Stromal cell of bone marrow (primary cell): ENCODE results near the gene ARID4B.
A peak's percentile ranks its signal among the peaks of the same experiment; 100 is the strongest.
"Not testable (repeated sequence)": the region's sequence is repeated elsewhere in the genome, so short reads cannot be mapped to it uniquely, and the experiment has no call there.

Source experiments
- DNase-seq: peaks from one replicate; pipeline ENCODE4 v3.0.0-alpha.2; 2012; ENCODE audit warnings: low read depth

Gene ARID4B

DNA sequence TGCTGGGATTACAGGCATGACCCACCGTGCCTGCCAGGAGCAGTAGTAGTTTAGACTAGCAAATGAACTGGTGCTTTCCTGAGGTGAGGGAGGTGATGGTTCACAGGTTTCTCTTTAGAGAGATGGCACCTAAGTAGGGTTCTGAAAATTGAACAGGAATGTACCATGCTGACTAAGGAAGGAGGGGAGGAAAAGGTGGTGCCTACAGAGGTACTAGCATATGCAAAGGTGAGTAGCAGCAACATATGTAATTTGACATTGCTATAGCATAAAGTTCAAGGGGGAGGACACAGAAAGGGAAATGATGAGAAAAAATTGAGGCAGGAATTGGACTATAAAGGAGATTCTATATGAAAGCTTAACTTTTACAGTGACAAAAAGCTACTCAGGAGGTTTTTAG is 101.0 kb downstream of the ARID4B start:
- no peak for DNase-seq

DNA sequence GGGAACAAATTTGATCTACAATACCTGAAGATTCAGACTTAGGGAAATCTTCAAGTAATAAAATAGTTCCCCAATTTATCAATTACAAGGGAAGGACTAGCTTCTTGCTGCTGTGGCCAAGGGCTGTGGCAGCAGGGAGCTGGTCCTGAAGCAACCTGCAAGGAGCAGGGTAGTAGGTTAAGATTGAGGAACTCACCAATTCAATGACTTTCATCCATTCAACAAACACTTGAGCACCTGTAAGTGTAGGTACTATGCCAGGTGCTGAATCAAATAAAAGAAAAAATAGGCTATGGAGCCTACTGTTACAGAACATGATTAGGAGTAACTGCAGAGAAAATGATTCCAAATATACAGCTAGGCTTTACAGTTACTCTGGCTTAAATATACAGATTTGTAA is 102.7 kb downstream of the ARID4B start:
- no peak for DNase-seq

DNA sequence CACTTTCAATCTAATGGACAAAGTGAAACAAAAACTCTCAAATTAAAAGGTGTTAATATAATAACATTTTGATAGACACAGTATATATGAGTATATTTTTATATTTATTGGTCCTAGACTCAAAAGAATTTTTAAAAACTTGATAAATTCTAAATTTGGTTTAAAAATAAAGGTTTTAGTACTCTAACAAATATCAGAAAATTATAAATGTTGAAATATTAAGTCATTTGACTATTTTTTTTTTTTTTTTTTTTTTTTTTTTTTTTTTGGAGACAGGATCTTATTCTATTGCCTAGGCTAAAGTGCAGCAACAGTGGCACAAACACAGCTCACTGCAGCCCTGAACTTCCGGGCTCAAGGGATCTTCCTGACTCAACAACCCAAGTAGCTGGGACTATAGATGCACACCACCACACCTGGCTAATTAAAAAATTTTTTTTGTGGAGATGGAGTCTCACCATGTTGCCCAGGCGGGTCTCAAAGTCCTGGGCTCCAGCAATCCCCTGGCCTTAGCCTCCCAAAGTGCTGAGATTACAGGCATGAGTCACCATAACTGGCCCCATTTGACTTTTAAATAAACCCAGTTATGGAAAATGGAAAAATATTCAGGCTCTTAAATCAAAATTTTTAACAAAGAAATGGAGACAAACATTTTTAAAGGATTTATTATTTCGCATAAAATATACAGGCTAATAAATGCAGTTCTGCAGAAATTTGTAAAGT is 106.2 kb downstream of the ARID4B start:
- no peak for DNase-seq

DNA sequence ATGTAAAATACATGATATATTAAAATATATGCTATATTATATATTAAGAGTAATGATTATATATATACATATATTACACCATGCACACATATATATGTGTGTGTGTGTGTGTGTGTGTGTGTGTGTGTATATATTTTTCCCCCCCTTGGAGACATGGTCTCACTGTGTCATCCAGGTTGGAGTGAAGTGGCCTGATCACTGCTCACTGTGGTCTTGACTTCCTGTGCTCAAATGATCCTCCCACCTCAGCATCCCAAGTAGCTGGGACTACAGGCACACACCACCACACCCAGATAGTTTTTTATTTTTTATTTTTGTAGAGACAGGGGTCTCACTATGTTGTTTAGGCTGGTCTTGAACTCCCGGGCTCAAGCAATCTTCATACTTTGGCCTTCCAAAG is 112.5 kb downstream of the ARID4B start:
- DNase-seq, result no peak

DNA sequence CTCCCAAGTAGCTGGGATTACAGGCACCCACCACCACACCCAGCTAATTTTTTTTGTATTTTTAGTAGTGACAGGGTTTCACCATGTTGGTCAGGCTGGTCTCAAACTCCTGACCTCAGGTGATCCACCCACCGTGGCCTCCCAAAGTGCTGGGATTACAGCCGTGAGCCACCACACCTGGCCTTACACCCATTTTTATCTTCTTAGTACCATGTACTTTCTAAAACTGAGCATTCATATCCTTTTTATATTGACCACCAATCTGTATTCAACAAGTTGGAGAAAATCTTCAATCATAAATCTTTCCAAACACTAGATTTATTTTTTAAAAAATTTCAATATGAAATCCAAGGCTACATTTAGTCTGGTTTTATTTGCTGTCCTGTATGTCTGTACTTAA is 113.0 kb downstream of the ARID4B start:
- DNase-seq, result not testable (repeated sequence)

DNA sequence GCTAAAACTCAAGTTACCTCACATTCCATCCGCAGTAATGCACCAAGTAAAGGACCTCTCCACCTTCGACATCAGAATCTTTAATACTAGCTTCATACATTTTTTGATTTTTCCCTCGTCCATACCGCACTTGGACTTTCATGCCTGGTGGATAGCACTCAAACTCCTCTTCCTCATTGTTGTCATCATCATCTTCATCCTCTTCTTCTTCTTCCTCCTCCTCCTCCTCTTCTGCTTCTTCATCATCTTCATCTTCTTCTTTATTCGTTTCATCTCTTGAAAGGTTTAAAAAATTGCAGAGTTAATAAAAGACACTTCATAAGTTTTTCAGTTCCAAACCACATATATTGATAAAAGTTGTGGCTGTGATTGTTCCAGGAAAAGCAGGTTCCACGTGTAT is 114.2 kb downstream of the ARID4B start:
- no peak for DNase-seq

DNA sequence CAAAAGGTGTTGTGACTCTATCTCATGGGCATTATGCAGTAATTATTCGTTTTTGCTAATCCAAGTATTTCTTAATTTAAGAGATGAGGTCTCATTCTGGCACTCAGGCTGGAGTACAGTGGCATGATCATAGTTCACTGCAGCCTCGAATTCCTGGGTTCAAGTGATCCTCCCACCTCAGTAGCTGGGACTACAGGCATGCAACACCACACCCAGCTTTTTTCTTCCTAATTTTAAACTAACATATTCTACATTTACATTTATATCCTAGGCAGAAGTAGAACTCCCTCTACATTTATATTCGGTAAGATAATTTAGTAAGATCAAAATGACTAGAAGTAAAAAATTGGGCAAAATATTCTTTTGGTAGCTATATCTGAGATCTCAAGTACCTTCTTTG is 116.5 kb downstream of the ARID4B start:
- DNase-seq, result no peak

DNA sequence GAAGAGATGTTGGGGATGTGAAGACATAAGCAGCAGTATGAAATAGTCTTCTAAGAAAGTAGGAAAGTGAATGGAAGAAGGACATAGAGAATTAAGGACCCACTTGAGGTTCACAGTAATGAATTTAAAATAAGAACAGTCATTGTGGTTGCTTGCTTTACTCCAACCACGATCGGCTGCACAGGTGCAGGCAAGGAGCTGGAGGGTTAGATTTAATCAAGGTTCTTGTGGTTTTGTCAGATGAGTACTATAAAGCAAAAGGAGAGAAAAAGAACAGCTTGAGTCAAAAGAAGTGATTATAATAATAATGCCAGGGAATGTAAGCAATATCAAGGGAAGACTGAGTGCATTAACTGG is 120.8 kb downstream of the ARID4B start:
- no peak for DNase-seq

DNA sequence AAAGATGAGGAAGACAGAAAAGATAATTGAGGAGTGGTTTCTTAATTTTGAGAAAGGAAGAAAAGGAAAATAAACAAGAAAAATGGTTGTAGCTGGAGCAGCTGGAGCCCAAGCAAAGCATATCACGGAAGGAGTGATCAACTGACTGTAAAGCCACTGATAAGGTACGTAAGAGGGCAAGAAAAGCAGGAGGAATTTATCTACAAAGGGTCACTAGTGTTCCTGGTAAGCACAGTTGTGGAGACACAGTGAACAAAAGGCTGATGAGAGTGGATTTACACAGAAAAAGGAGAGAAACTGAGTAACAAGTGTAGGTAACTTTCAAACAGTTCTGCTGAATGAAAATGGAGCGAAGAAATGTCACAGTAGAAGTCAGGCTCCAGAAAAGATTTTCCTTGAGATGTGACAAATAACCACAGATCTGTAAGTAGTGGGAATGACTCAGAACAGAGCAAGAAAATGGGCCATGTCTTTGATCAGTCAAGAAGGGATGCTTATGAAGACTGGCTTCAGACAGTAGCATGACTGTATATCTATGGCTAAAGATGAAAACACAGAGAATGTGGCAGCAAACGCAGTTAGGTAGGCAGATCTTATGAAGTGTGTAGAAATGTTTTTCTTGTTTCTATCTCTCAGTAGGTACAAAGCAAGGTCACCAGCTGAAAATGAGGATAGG is 121.3 kb downstream of the ARID4B start:
- DNase-seq, result peak; percentile 3

DNA sequence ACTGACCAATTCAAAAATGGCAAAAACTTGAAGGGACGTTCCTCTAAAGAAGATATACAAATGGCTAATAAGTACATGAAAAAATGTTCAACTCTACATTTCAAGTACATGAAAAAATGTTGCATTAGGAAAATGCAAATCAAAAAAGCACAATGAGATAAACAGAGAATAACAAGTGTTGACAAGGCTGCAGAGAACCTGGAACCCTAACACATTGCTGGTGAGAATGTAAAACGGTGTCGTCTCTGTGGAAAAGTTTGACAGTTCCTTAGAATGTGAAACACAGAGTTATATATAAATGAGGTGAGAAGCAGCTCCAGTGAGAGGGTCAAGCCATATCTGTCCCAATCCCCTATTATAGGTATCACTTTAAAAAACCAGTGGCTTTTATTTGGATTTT is 122.3 kb downstream of the ARID4B start:
- DNase-seq, result no peak

DNA sequence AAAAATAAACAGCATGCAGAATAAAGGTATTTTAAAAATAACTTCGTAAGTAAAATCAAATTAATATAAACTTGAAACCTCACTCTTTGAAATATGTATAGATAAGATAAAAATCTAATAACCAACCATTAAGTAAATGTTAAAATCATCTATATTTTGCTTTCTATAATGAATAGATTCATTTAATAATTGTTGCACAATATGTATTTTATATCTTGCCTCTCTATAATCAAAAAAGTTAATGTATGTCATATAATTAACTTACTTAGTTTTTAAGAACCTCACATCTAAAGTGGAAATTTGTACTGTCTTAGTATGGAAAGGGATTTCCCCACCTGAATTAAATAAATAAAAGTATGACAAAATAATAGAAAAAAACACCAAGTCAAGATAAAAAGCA is 124.6 kb downstream of the ARID4B start:
- no peak for DNase-seq

DNA sequence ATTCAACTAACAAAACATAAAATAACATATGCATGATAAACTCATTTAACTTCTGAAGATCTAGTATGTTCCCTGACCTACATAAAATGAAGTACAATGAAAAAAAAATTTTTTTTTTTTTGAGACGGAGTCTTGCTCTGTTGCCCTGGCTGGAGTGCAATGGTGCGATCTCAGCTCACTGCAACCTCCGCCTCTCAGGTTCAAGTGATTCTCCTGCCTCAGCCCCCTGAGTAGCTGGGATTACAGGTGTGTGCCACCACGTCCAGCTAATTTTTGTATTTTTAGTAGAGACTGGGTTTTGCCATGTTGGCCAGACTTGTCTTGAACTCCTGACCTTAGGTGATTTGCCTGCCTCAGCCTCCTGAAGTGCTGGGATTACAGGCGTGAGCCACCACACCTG is 125.5 kb downstream of the ARID4B start:
- DNase-seq, result not testable (repeated sequence)

DNA sequence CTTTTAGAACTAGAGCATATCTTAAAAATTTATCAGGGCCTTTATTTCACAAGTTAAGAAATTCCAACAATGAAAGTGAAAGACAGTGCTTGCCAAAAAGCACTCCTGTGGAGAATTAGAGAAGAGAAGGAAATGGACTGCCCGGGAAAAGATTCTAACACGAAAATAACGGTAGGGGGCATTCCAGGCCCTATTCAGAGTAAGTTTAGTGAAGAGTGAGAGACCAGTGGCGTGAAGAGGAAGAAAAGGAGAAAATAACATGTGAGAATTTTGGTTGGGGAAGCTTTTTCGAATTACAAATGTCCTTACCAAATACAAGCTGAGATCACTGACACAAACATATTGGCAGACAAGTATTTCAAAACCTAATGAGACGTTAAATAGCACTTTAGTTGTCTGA is 128.5 kb downstream of the ARID4B start:
- peak; percentile 34 for DNase-seq

DNA sequence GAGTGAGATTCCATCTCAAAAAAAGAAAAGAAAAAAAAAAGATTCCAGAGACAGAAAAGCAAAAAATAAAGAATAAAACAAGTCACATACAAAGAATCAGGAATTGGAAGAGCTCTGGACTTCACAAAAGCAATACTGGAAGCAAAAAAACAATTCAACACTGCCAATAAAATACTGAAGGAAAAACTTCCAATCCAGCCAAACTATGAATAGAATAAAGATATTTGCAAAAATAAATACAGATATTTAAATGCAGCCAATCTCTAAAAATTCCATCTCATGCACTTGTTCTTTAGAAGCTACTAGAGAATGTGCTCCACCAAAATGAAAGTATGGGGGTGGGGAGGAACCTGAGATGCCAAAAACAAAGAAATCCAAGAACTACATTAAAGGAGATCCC is 137.5 kb downstream of the ARID4B start:
- no peak for DNase-seq

DNA sequence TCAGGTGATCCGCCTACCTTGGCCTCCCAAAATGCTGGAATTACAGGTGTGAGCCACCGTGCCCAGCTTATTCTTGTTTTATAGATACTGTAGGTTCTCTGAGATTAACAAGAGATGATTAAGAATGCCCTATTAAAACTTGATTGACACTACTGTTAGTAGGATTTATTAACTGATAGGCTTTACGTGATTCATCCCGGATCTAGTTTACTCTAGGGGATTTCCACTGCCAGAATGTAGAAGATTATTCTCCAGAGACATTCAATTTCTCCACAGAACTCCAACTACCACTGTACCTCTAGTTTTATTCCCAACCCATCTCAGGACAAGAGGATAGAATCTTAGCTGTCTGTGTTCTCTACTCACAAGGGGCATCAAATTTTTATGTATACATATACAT is 140.7 kb downstream of the ARID4B start:
- no peak for DNase-seq

DNA sequence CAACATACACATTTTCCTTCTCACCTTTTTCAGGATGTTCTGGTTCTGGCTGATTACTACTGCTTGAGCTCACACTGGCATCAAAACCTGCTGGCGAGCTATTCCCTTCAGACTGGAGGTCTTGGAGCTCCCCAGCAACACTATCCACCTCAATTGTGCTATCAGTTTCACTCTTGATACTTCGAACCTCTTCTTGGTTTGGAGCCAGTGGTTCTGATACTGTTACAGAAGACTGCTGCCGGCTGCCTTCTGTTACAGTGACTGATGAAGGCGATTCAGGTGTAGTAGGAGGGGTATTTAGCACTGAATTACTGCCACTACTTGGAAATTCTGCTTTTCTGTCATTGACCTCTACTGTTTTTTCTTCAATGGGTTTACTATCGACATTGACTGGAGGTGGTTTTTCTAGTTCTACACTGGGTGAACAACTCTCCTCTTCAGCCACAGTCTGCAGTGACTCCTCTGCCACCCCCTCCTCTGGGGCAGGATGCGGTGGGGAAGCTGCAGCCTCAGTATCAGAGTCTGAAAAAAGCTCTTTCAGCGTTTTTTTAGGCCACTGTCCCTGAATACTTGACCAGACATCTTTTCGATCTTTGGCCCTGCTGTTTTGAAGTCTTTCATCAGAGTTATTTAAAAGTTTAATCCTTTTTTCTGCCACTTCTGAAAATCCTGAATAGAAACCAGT is 146.3 kb downstream of the ARID4B start:
- no peak for DNase-seq

DNA sequence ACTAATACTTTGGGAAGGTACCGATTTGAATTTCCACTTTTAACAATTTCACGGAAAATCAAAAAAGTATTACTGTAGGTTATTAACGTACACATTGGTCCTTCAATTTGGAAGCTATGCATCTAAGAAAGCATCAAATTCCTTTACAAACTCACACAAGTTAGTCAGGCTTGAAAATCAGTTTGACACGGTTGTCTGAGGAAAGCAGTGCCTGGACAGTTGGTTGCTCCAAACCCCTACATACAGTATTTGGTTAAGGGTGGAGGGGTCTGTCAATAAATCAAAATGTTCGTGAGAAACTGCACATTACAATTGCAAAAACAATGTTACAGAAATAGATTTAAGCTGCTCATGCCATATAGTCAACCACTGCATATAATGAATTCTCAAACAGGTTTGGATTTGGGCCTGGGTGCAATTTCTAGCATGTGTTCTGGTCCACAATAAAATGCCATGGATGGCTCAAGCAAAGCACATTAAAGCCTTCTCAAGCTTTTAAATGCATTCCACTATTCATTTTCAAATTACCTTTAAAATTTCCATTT is 147.0 kb downstream of the ARID4B start:
- no peak for DNase-seq

DNA sequence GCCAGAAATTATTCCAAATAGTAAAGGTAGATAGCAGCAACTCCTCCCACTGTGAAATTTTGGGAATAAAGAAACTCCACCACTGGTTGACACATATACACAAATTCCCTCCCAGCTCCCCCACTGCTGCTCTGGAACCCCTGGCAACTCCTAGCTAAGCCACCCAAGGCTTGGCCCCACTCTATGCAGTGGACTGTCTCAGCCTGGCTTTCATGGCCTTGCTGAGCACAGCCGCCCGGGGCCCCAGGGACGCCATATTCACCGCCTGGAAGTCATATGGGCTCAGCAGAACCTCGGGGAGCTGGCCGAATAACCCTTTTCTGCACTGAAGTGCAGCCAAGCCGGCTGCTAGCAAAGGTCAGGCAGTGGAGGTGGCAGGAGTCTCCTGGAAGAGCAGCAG is 151.5 kb downstream of the ARID4B start:
- no peak for DNase-seq

DNA sequence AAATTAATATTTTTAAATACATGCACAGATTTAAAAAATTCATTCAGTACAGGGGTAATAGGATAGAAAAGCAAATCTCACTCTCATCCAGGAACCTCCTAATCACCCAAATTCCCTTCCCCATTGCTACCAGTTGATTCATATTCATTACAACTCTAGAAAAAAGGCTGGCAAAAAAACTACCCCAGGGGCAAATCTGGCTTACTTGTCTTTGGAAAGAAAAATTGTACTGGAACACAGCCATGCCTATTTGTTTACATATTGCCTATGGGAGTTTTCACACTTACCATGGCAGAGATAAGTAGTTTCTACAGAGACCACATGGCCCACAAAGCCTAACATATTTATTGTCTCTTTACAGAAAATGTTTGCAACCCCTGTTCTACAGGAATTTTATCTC is 158.0 kb downstream of the ARID4B start:
- no peak for DNase-seq

DNA sequence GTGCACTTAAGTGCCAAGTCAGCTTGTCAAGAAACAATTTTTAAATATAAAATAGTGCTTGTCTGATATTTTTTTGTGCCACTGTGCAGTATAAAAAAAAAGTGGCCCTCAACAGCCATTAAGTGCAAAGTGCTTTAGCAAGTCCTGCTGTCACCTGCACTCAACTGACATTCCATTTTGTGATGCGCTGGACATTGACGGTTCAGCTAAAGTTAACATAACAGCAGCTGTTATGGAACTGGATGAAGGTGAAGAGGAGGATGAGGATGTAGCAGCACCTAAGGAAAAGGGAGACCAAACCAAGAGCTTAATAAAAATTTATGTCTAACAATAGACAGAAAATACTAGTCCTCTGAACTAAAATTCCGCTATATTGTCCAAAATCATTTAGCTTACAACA is 159.6 kb downstream of the ARID4B start:
- no peak for DNase-seq

DNA sequence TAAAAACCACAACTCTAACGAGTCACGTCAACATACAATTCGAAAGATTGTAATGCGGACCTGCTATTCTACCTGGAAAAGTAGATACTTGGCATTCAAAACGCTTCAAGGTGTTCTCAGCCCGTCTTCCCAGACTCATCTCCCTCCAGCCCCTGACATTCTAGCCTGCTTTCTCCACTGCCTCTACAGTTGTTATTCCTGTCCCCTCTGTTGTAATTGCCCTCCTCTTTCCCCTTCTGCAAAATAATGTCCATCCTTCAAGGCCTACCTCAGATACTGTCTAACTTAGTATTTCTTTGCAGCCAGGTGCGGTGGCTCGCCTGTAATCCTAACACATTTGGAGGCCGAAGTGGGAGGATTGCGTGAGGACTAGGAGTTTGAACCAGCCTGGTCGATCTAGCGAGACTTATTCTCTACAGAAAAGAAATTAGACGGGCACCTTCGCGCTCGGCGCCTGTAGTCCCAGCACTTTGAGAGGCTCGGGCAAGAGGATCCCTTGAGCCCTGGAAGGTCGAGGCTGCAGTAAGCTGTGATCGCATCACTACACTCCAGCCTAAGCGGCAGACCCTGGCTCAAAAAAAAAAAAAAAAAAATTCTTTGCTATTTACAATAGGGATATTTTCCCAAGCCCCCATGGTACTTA is 166.2 kb downstream of the ARID4B start:
- DNase-seq, result no peak

DNA sequence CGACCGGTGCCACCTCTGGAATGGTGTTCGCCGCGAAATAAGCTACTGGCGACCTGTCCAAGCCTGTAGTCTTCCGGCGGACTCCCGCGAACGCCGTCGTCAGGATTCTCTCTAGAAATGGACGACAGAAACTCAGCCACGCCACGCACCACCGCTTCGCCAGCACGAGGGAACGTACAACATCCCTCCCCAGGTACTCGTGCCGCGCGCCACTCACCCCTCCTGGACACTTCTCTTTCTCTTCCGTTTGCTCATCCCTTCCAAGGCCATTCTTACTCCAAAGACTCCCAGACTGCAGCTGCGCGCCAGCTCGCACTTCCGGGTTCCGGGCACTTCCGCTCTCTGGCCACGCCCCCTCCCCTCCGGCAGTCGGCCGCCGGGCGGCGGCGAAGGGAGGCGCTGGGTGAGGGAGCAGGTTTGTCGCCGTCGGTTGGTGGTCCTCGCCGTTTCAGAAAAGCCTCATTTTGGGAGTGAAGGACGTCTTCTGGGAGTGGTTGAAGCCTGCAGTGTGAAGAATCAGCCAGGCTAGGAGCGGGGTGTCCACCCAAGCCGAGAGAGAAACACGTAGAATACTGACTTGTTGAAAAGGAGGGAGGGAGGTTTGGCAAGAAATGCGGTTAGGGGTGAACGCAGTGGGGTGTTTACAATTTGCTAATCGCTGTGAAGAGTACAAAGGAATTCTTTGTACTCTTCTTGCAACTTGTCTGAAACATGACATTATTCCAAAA is 166.9 kb downstream of the ARID4B start, which contains the start of gene RBM34:
Gene RBM34, minus strand, starts transcription at position 294 of the 728 bp plus-strand sequence. Its CDS starts 24 bp downstream, at position 270.
- peak; percentile 77 for DNase-seq
